Measurements from ENCODE around the gene OR14I1. TPM values are rescaled to one million over a fixed set of nuclear protein-coding genes. Genes with fewer than 3 reads are reported as not detected.

Gene OR14I1
- total RNA-seq, 2 experiments from 2014 or later, result not detected

- Mint-ChIP-seq H3K36me3 (ENCODE audit: low read depth) (peaks cover 4% of the 10 kb centered on the region), H3K4me3 (no peak overlapping the region), H3K27ac (no peak overlapping the region), H3K27me3 (peaks cover 6% of the 10 kb centered on the region), H3K4me1 (no peaks in the 10 kb centered on the region), H3K9me3 (ENCODE audit: low read depth) (peaks cover 7% of the 10 kb centered on the region)
- ChIA-PET CTCF (no interaction called here), POLR2A (no interaction called here)
- intact Hi-C loops (cut with DNase I, micrococcal nuclease), result no loop called here
- DNase-seq, result no peak
- no peak for ATAC-seq
Measured at GRCh38 chr1:248710305-248710900, 7.8 kb upstream of the OR14I1 start.

GRCh38 chr1:248704606-248705005 is 2.0 kb upstream of the OR14I1 start:
- ChIA-PET CTCF (interaction anchor here (1.0 kb wide), 1 partner anchor 9 kb away, joined by 3 read pairs; no protein-coding TSS in a partner anchor), POLR2A (no interaction called here)
- Mint-ChIP-seq H3K27ac (no peak overlapping the region), H3K4me3 (no peak overlapping the region), H3K36me3 (ENCODE audit: low read depth) (no peaks in the 10 kb centered on the region), H3K9me3 (ENCODE audit: low read depth) (no peaks in the 10 kb centered on the region), H3K4me1 (no peaks in the 10 kb centered on the region), H3K27me3 (peaks cover 2% of the 10 kb centered on the region)
- no peak for DNase-seq
- no peak for ATAC-seq
- intact Hi-C loops (cut with DNase I, micrococcal nuclease), result no loop called here

- no peaks in the 10 kb centered on the region for H3K9me3 Mint-ChIP-seq (ENCODE audit: low read depth)
- ChIA-PET POLR2A (no interaction called here), CTCF (interaction anchor here (1.2 kb wide), 1 partner anchor 9 kb away, joined by 5 read pairs; no protein-coding TSS in a partner anchor)
- ATAC-seq (no peak), DNase-seq (no peak)
- intact Hi-C loops (cut with DNase I, micrococcal nuclease), result loop anchor here (1.0 kb wide), 1 partner anchor 10 kb away; no protein-coding TSS in a partner anchor
- peaks cover 2% of the 10 kb centered on the region for H3K27me3 Mint-ChIP-seq
- H3K27ac Mint-ChIP-seq, result no peak overlapping the region
- H3K4me3 Mint-ChIP-seq, result no peak overlapping the region
- no peaks in the 10 kb centered on the region for H3K36me3 Mint-ChIP-seq (ENCODE audit: low read depth)
- no peaks in the 10 kb centered on the region for H3K4me1 Mint-ChIP-seq
Measured at GRCh38 chr1:248703674-248704073, 1.1 kb upstream of the OR14I1 start.

GRCh38 chr1:248699099-248699498 is 3.5 kb downstream of the OR14I1 start:
- Mint-ChIP-seq H3K4me1 (no peaks in the 10 kb centered on the region), H3K27me3 (peaks cover 5% of the 10 kb centered on the region), H3K9me3 (ENCODE audit: low read depth) (no peaks in the 10 kb centered on the region), H3K36me3 (ENCODE audit: low read depth) (no peaks in the 10 kb centered on the region), H3K27ac (no peak overlapping the region), H3K4me3 (no peak overlapping the region)
- ATAC-seq, result no peak
- intact Hi-C loops (cut with DNase I, micrococcal nuclease), result no loop called here
- ChIA-PET POLR2A (no interaction called here), CTCF (interaction anchor here (0.9 to 2.0 kb wide), 3 partner anchors 9 to 77 kb away, joined by 3 to 6 read pairs (median 3); no protein-coding TSS in a partner anchor)
- no peak for DNase-seq

GRCh38 chr1:248697907-248698306 is 4.7 kb downstream of the OR14I1 start:
- H3K27ac Mint-ChIP-seq, result no peak overlapping the region
- H3K4me1 Mint-ChIP-seq, result no peaks in the 10 kb centered on the region
- no peaks in the 10 kb centered on the region for H3K36me3 Mint-ChIP-seq (ENCODE audit: low read depth)
- peaks cover 5% of the 10 kb centered on the region for H3K27me3 Mint-ChIP-seq
- ChIA-PET POLR2A (no interaction called here), CTCF (interaction anchor here (2.0 kb wide), 1 partner anchor 76 kb away, joined by 6 read pairs; no protein-coding TSS in a partner anchor)
- intact Hi-C loops (cut with DNase I, micrococcal nuclease), result loop anchor here in 1 of 2 experiments (2.0 kb wide), 1 partner anchor 109 kb away; no protein-coding TSS in a partner anchor
- H3K9me3 Mint-ChIP-seq (ENCODE audit: low read depth), result no peaks in the 10 kb centered on the region
- H3K4me3 Mint-ChIP-seq, result no peak overlapping the region
- DNase-seq, result no peak
- ATAC-seq, result no peak

GRCh38 chr1:248696774-248697173 is 5.8 kb downstream of the OR14I1 start:
- POLR2A ChIA-PET, result no interaction called here
- DNase-seq, result no peak
- Mint-ChIP-seq H3K27me3 (peaks cover 10% of the 10 kb centered on the region), H3K4me3 (no peak overlapping the region), H3K4me1 (no peaks in the 10 kb centered on the region), H3K27ac (no peak overlapping the region), H3K36me3 (ENCODE audit: low read depth) (no peaks in the 10 kb centered on the region), H3K9me3 (ENCODE audit: low read depth) (peaks cover 4% of the 10 kb centered on the region)
- CTCF ChIA-PET, result interaction anchor here (0.7 to 2.0 kb wide), 2 partner anchors 74 to 79 kb away, joined by 3 to 6 read pairs; no protein-coding TSS in a partner anchor
- no peak for ATAC-seq
- intact Hi-C loops (cut with DNase I, micrococcal nuclease), result loop anchor here in 1 of 2 experiments (2.0 kb wide), 1 partner anchor 110 kb away; no protein-coding TSS in a partner anchor

GRCh38 chr1:248696261-248696660 is 6.3 kb downstream of the OR14I1 start:
- H3K4me1 Mint-ChIP-seq, result no peaks in the 10 kb centered on the region
- H3K27me3 Mint-ChIP-seq, result peaks cover 10% of the 10 kb centered on the region
- ChIA-PET POLR2A (no interaction called here), CTCF (interaction anchor here (0.7 kb wide), 1 partner anchor 79 kb away, joined by 3 read pairs; no protein-coding TSS in a partner anchor)
- intact Hi-C loops (cut with DNase I, micrococcal nuclease), result loop anchor here in 1 of 2 experiments (2.0 kb wide), 1 partner anchor 111 kb away; no protein-coding TSS in a partner anchor
- no peak overlapping the region for H3K4me3 Mint-ChIP-seq
- DNase-seq, result peak; percentile 24
- peaks cover 4% of the 10 kb centered on the region for H3K9me3 Mint-ChIP-seq (ENCODE audit: low read depth)
- no peaks in the 10 kb centered on the region for H3K36me3 Mint-ChIP-seq (ENCODE audit: low read depth)
- H3K27ac Mint-ChIP-seq, result no peak overlapping the region
- ATAC-seq, result no peak

- peaks cover 6% of the 10 kb centered on the region for H3K9me3 Mint-ChIP-seq (ENCODE audit: low read depth)
- DNase-seq (no peak), ATAC-seq (no peak)
- H3K27me3 Mint-ChIP-seq, result peaks cover 10% of the 10 kb centered on the region
- POLR2A ChIA-PET, result no interaction called here
- intact Hi-C loops (cut with DNase I, micrococcal nuclease), result loop anchor here in 1 of 2 experiments (2.0 kb wide), 1 partner anchor 111 kb away; no protein-coding TSS in a partner anchor
- no peak overlapping the region for H3K27ac Mint-ChIP-seq
- H3K4me3 Mint-ChIP-seq, result no peak overlapping the region
- H3K36me3 Mint-ChIP-seq (ENCODE audit: low read depth), result peaks cover 1% of the 10 kb centered on the region
- no peaks in the 10 kb centered on the region for H3K4me1 Mint-ChIP-seq
- CTCF ChIA-PET, result interaction anchor here (1.1 kb wide), 1 partner anchor 291 kb away, joined by 3 read pairs; no protein-coding TSS in a partner anchor
Measured at GRCh38 chr1:248695451-248696132, 7.0 kb downstream of the OR14I1 start.

- H3K9me3 Mint-ChIP-seq (ENCODE audit: low read depth), result peaks cover 6% of the 10 kb centered on the region
- peaks cover 1% of the 10 kb centered on the region for H3K36me3 Mint-ChIP-seq (ENCODE audit: low read depth)
- intact Hi-C loops (cut with DNase I, micrococcal nuclease), result loop anchor here in 1 of 2 experiments (5.0 kb wide), 1 partner anchor 116 kb away; no protein-coding TSS in a partner anchor
- H3K4me3 Mint-ChIP-seq, result no peak overlapping the region
- POLR2A ChIA-PET, result no interaction called here
- DNase-seq, result no peak
- peaks cover 8% of the 10 kb centered on the region for H3K27me3 Mint-ChIP-seq
- CTCF ChIA-PET, result no interaction called here
- no peak overlapping the region for H3K27ac Mint-ChIP-seq
- no peak for ATAC-seq
- peaks cover 6% of the 10 kb centered on the region for H3K4me1 Mint-ChIP-seq
Measured at GRCh38 chr1:248691567-248692155, 10.9 kb downstream of the OR14I1 start.

GRCh38 chr1:248688527-248689298 is 13.9 kb downstream of the OR14I1 start:
- DNase-seq (no peak), ATAC-seq (no peak)
- ChIA-PET POLR2A (interaction anchor here (0.6 kb wide), 1 partner anchor 136 kb away, joined by 3 read pairs; no protein-coding TSS in a partner anchor), CTCF (interaction anchor here (1.5 kb wide), 1 partner anchor 72 kb away, joined by 4 read pairs; no protein-coding TSS in a partner anchor)
- H3K27me3 Mint-ChIP-seq, result peaks cover 6% of the 10 kb centered on the region
- H3K9me3 Mint-ChIP-seq (ENCODE audit: low read depth), result peaks cover 6% of the 10 kb centered on the region
- H3K27ac Mint-ChIP-seq, result no peak overlapping the region
- H3K4me3 Mint-ChIP-seq, result no peak overlapping the region
- peaks cover 1% of the 10 kb centered on the region for H3K36me3 Mint-ChIP-seq (ENCODE audit: low read depth)
- H3K4me1 Mint-ChIP-seq, result peaks cover 7% of the 10 kb centered on the region
- intact Hi-C loops (cut with DNase I, micrococcal nuclease), result loop anchor here (5.0 to 10.0 kb wide), 2 partner anchors 66 to 754 kb away; no protein-coding TSS in a partner anchor
